GDM1 (cell line): ENCODE results near the gene GSG1L.

Experiments used
- DNase-seq: peaks from one replicate; lab custom pipeline; 2025; lab: John Stamatoyannopoulos, UW

GSG1L gene

DNA sequence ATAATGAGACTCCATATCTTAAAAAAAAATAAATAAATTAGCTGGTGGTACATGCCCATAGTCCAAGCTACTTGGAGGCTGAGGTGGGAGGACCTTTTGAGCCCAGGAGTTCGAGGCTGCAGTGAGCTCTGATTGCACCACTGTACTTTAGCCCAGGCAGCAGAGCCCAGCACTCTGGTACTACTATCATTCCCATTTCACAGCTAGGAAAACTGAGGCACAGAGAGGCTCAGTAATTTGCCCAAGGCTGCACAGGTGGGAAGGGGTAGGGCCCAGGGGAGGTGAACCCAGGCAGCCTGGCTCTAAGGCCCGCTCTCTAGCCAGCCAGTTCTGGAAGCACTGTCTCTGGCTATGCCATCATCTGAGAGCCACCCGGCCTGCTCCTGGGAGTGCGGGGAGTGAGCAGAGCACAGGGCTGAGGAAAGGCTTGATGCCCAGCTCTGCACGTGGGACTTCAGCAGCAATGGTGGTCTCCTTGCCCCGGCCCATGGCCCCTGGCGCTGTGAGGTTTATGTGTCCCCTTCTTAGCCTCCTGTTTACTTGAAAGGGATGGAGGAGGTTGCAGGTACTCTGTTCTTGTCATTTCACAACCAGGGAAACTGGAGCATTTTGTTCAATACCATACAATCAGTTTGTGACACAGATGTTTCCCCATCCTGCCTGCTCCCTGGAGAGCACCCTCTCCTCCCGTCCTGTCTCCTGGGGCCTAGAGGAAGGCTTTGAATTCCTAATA, 291.3 kb downstream of the GSG1L start:
- DNase-seq = no peak

DNA sequence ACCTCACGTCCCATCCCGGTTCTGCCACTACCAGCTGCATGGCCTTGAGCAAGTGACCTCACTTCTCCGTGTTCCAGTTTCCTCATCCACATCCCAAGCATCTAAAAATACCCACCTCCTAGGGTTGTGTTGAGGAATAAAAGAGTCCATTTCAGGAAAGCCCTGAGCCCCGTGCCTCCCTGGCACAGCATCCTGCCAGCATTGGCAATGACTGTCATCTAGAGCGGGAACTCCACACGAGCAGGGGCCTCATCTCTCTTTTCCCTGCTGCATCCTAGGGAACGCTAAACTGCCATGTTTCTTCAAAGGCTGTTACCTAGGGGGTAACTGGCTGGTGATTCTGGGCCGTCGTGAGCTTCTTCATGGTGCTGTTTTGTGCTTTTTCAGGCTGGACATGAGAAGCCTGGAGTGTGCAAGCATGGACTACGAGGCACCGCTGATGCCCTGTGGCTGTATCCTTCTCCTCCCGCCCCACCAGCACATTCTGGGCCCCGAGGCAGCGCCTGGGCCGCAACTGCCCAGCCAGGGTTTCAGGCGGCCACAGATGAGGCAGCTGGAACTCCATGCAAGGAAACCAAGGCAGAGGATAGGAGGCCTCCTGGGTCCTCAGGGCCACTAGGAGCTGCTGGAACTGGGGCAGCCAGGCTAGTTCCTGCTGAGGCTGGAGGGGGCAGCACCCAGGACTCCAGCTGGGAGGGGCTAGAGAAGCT, 292.2 kb downstream of the GSG1L start:
- no peak for DNase-seq

DNA sequence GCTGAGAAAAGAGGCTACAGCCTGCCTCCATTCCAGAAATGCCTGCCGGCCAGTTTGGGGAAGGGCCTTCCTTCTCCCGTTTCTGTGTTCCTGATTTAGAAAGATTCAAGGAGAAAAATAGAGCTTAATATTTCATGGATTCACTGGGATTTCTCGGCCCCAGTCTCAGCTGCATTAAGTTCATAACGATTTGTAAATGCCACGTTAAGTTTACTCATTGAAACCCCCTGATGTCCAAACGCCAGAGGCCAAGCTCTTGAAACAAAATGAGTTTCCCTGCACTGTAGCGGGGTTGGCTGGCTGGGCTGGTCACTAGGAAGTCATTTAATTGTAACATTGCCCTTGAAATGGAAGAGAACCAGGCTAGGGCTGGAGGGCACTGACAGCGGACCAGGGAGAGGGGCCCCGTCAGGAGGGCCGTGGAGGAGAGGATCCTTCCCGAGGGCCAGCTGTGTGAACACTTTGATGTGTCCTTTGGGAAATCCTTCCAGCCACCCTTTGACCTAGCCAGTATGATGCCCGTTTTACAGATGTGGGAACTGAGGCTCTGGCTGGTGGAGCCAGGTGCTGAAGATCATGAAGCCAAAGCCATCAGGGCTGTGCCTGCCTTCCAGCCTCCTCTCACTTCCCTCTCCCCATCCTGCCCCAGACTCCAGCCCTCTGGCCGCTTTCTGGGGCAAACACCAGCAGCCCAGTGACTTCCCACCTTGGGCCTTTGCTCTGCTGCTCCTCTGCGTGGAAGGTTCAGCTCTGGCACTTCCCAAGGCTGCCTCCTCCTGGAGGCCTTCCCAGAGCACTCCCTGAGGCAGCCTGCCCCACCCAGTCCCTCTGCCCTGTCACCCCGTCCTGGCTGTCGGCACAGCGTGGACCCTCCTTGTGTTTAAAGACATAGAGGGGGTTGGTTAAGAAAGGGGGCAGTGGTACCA, 293.0 kb downstream of the GSG1L start:
- DNase-seq = no peak

DNA sequence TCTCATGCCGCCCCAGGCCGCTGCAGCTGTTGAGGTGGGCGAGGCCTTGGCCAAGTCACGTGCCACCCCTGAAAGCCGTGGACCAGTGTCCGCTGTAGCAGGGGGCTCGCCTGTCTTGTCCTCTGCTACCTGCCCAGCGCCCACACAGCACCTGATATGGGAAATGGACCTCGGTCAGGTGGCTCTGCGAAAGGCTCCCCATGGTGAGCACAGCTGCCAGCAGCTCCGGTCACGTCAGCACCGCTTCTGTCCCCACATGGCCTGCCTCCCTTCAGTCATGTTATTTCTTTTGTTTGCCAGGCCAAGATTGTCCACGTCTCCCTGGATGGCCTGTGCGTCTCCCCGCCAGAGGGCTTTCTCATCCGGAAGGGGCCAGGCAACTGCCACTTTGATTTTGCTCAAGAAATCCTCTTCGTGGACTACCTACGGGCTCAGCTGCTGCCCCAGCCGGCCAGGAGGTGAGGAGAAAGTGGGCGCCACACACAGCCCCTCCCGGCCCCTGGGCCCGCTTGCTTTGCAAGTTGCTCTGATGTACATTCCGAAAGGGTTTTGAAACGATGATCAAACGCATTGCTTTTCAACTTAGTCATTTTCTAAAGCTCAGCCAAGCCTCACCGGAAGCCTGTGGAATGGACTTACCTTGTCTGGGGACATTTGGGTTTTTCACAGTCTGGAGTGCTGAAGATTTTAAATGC, 293.8 kb downstream of the GSG1L start:
- no peak for DNase-seq

DNA sequence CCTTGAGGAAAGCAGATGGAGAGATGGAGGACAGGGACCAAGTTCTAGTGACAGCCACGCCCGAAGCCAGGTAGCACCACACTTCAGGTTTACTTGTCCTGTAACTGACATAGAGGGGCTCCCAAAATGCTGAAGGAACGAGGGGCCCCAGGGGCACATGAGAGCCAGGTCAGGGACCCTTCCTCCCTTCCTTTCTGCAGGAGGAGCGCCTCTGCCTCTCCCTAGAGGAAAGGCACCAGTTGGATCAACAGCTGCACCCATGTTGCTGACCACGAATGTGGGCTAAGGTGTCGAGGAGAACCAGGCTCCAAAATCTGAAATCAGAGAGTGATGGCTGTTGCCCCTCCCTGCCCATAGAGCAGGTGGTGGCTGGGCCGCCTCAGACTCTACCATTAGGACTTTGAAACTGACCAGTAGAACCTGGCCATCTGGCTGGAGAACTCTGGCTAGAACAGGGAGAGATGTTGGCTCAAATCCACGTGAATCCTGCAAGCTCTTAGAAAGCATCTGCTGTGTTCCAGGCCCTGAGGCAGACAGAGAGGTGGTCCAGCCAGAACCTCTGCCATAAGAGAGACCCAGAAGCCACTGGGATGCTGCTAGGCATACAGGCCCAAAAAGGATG, 294.8 kb downstream of the GSG1L start:
- DNase-seq = no peak

DNA sequence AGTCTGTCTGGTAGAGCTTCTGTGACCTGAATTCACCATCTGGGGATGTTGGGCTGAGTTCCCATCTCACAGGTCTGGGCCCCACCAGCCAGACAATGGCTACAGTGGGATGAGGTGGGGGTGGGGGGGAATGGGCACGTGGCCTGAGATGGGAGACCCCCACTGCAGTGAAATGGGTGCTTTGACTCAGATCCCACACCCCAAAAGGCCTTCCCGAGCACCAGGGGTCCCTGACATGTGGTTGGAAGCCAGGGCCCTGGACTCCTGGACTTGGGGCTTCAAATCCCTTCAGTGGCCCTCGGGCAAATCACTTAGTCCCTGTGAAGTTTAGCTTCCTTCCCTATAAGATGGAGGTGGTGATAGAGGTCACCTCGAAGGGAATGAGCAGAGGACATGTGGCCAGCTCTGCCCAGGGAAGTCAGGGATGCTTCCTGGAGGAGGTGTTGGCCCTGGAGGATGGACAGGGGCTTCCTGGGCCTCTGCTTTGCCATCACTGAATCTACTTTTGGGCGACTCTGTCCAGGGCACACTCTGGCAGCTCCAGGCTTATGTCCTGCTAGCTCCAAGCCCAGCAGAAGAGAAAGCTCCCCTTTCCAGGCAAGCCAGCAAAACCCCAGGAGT, 295.4 kb downstream of the GSG1L start:
- no peak for DNase-seq

DNA sequence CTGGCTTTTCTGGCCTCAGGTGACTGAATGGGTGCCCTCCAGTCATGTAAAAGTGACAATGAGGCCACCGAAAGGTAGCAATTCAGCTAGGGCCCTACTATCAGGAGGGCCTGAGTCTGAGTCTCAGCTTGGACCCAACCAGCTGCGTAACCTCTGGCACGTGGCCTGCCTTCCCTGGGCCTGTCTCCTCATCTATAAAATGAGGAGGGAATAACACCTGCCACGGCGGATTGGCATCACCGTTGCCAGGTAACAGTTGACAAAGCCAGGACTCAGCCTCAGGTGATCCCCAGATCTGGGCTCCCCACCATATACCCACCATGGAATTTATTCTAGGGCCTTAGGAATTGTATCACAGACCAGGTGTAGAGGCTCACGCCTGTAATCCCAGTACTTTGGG, 296.4 kb downstream of the GSG1L start:
- no peak for DNase-seq

DNA sequence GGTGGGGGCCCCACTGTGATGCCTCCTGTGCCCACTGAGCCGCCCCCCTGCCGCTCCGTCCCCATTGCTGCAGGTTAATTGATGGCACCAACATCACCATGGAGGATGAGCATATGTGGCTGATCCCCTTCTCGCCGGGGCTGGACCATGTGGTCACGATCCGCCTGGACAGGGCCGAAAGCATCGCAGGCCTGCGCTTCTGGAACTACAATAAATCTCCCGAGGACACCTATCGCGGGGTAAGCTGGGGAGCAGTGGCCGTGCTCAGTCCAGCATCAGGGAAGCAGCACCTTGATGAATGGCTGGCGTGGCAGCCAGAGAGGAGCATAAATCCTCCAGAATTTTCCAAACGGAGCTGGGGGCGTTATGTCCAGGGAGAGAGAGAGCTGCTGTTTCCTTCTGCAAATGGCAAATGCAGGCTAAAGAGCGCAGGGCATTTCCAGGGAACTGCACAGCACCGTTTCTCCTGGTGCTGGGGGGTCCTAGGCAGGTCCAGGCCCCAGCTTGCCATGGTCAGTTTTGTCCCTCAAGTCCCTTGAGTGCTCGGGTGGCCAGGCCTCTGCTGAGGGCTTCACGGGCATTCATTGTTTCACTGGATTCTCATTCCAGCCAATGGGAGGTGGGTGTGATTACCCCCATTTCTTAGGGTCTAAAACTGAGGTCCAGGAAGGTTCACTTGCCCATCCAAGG, 297.1 kb downstream of the GSG1L start:
- DNase-seq = no peak

DNA sequence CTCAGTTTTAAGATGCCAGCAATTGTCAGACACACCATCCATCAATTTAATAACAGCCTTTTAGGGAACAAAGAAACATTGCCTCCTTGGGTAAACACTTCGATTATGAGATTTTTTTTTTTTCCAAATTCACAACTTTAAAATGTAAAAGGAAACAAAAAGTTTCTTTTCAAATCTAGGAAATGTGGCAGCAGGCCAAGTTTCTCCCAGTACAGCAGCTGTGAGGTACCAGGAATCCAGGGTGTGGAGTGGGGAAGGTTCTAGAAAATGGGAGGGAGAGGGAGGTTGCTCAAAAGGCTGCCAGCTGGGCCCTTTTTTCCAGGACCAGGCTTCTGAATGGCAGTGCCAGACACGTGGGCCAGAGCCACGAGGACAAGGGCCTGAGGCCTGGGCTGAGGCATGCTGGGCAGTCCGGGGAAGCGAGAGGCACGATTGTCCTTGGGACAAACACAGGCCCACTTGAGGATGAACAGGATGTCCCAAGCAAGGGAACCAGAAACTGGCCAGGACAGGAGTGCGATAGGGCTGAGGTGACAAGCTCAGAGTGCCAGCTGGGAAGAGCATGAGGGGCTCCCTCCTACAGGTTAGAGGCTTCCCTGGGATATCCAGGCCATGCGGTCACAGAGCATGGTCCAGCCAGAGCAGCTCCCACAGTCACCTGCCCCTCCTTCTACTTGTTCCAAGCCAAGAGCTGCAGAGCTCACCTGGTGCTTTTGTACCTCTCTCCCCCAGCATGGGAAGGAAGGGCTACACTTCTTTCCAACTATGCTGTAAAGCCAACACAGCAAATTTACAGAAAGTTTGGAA, 298.4 kb downstream of the GSG1L start:
- no peak for DNase-seq

DNA sequence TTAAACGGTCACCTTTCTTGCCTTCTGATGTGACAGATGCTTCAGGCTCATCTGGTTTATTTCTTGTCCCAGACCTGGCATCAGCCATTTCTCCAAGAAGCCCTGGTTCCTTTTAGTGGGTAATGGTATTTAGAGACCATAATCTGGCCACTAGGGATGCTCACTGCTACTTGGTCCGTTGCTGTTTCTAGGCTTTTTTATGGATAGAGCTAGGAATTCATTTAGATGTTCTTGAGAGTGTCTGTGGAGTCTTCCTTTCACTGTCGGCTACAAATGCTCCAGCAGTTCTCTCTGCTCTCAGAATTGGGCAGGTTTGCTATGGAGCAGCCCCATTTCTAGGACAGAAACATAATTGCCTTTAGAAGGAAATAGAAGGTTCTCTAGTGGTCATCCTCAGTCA, 299.1 kb downstream of the GSG1L start:
- no peak for DNase-seq

DNA sequence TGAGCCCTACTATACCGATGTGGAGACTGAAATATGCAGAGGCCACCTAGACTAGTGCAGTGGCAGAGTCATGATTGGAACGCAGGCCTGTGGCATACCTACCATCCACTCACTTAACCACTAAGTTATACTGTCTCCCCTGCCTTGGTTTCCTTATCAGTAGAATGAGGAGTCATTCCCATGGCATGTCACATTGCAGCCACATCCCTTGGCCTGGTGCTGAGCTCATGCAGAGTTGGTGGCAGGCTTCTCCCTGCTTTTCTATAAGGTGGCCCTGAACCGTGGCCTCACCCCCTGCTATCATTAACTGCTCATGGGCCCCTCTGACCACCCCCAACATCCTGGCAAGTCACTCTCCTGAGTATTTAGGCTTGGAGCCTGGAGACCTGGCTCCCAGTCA, 301.1 kb downstream of the GSG1L start:
- no peak for DNase-seq

DNA sequence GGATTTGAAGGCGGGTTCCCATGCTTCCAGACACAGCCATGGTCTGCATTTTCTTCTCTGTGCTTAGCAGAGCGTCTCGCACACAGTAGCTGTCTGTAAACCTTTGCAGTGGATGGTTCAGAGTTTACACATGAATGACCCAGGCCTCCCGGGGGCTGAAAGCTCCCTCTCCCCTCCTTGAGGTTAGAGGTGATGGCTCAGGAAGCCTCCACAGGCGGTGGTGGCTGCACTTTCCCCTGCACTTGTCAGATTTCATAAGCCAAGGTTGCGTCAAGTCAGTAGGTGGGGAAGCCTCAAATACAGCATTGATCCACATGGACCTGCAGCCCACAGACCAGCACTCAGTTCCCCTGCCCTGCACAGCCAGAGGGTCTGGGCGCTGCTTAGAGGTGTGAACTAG, 301.7 kb downstream of the GSG1L start:
- DNase-seq = no peak

DNA sequence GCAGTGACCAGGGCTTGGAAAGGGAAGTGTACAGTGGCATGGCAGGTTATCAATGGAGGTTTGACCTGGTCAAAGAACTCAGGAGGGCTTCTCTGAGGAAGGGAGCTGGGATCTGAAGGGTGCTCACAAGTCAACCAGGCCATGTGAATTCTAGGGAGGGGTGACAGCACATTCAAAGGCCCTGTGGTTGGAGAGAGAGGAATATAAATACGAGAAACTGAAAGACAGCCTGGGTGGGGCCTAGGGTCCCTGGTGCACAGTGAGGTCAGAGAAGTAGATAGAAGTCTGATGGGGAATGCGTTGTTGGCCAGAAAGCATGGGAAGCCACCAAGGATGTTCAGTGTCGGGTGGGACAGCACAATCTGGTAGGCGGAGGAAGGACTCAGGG, 302.7 kb downstream of the GSG1L start:
- no peak for DNase-seq

DNA sequence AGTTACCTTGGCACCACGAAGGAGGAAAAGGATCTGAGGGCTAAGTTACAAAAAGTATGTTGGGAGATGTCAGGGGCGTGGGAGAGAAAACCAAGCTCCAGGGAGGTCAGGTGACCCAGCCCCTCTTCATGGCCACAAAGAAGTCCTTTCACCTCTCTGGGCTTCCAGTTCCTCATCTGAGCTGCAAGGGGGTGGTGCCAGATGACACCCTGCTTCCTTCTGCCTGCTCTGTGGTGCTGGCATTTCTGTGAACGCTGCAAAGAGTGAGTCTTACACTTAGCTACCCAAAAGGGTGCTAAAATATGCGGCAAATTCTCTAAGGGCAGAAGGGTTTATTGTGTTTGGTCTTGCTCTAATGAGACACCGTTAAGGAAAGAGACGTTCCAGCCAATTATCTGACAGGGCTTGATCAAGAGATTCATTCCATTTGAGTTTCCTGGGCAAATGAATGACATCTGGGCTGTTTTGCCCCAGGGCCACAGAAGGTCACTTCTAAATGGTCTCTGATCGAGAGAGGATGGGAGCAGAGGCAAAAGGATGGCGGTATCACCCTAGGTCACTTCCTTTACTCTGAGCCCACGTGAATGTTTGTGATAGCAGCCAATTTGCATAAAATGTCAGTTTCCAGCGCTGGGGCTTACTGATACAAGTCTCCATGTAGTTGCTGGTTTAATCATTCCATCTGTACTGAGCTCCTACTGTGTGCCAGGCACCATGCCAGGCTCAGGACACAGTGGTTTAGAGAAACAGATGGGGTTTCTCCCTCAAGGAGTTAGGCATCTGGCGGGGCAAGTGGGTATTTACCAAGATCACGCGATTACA, 303.3 kb downstream of the GSG1L start:
- peak; percentile 37 for DNase-seq

DNA sequence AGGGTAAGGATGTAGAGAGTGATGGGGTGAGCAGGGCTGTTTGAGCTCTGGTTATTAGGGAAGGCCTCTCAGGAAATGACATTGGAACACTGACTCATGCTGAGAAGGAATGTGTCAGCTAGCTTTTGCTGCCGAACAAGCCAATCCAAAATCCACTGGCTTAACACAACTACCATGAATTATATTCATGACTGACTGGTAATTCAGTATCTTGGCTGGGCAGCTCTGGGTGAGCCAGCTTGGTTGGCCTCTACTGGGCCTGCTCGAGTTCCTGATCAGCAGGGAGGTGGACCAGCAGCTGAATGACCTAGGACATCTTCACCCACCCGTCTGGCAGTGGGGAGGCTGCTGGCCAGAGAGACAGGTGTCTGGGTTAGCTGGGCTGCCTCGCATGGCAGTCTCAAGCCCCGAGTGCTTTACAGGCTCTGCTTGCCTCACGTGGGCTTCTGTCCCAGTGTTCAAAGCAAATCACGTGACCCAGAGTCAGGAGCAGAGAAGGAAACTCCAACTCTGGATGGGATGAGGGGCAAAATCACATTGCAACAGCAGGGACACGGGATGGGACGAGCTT, 304.1 kb downstream of the GSG1L start:
- DNase-seq = no peak

DNA sequence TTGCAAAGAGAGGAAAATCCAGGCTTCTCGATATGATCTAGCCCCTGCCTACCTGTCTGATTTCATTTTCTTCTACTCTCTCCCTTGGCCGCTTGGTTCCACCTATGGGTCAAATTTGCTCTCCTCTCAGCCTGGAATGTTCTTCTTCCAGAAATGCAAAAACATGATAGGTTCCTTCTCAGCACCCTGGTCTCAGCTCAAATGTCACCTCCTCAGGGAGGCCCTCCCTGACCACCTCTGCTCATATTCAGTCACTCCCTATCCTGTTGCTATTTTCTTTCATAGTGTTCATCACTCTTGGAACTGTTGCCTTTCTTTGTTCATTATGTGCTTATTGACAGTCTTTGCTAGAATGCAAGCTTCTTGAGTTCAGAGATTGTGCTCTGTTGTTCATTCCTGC, 305.0 kb downstream of the GSG1L start:
- no peak for DNase-seq

DNA sequence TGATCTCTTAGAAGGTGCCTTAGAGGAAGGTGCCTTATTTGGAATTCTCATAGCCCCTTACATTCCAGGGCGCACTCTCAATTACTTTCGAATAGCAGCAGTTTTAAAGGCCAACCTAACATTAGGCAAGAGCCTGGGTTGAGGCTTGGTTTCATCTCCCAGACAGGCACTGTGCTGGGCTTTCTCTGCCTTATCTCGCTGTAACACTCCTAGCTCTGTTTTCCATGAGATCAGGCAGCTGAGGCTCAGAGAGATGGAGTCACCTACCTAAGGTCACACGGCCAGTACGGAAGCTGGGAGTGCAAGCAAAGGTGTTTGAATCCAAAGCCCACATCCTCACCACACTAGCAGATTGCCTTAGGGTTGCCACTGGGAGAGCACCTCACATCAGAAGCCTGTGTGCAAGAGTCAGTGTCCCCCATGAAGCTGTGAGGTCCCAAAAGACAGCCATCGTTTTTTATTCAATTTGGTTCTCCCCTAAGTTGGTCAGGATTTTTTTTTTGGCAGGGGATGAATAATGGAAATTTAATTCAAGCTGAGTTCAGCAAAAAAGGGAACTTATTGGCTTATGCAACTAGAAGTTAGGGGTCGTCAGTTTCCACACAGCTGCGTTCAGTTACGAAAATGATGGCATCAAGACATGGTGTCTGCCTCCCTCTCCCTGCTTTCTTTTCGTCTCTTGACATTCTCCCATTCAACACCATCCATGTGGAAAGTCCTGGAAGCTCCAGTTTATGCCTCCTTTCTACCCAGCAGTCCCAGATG, 307.1 kb downstream of the GSG1L start:
- no peak for DNase-seq
